Activated CD4-positive, alpha-beta T cell treated with anti-CD3 and anti-CD28 coated beads for 24 hours (primary cell): ENCODE measurements around the gene CDKL4.
"Not testable (repeated sequence)": the region's sequence is repeated elsewhere in the genome, so short reads cannot be mapped to it uniquely, and the experiment has no call there.

Experiments
- DNase-seq, 2 donors: peaks; one replicate each; pipeline ENCODE4 v3.0.0-alpha.2; 2020; ENCODE audit warnings: low read depth in 2 of 2

The CDKL4 gene

GRCh38 chr2:39232141-39232540 is 11.6 kb downstream of the CDKL4 start:
- DNase-seq: no peak

GRCh38 chr2:39228413-39229209 is 15.2 kb downstream of the CDKL4 start:
- no peak for DNase-seq

- peak; percentile 73 to 76 for DNase-seq
Measured at GRCh38 chr2:39227628-39228412, 15.9 kb downstream of the CDKL4 start.

- DNase-seq: no peak
Measured at GRCh38 chr2:39225567-39225966, 18.2 kb downstream of the CDKL4 start.

GRCh38 chr2:39223909-39224308 is 19.9 kb downstream of the CDKL4 start:
- no peak for DNase-seq

GRCh38 chr2:39221459-39221858 is 22.3 kb downstream of the CDKL4 start:
- no peak for DNase-seq

GRCh38 chr2:39220136-39220535 is 23.6 kb downstream of the CDKL4 start:
- DNase-seq: no peak

- DNase-seq: no peak
Measured at GRCh38 chr2:39218391-39218790, 25.4 kb downstream of the CDKL4 start.

- no peak for DNase-seq
Measured at GRCh38 chr2:39217192-39217550, 26.6 kb downstream of the CDKL4 start.

GRCh38 chr2:39216346-39217191 is 27.2 kb downstream of the CDKL4 start:
- peak; percentile 23 to 30 for DNase-seq

GRCh38 chr2:39215545-39215944 is 28.2 kb downstream of the CDKL4 start:
- DNase-seq: no peak

- no peak for DNase-seq
Measured at GRCh38 chr2:39213015-39213414, 30.8 kb downstream of the CDKL4 start.

GRCh38 chr2:39210846-39211245 is 32.9 kb downstream of the CDKL4 start:
- DNase-seq: no peak

GRCh38 chr2:39203382-39203781 is 40.4 kb downstream of the CDKL4 start:
- DNase-seq: no peak

- no peak for DNase-seq
Measured at GRCh38 chr2:39202639-39203369, 41.0 kb downstream of the CDKL4 start.

- not testable (repeated sequence) for DNase-seq
Measured at GRCh38 chr2:39197003-39197402, 46.8 kb downstream of the CDKL4 start.

GRCh38 chr2:39194686-39195085 is 49.1 kb downstream of the CDKL4 start:
- no peak for DNase-seq

GRCh38 chr2:39188960-39189494 is 54.7 kb downstream of the CDKL4 start:
- no peak for DNase-seq

- no peak for DNase-seq
Measured at GRCh38 chr2:39183673-39184072, 60.1 kb downstream of the CDKL4 start.

GRCh38 chr2:39181297-39181696 is 62.5 kb downstream of the CDKL4 start:
- no peak for DNase-seq
